HepG2 (cell line): ENCODE results near the gene HBG1. TPM values are rescaled to one million over a fixed set of nuclear protein-coding genes. Genes with fewer than 3 reads are reported as not detected.

Experiments used
- ATAC-seq: fragments of 200-7000 bp; cut with Tn5 transposase; 3 replicates; pipeline ENCODE4 v1.9.1; 2020; ENCODE audit warnings: mild to moderate bottlenecking, moderate library complexity
- BruUV-seq: library from RNA; stranded (reverse); fragments of 400-500 nt; replicated peaks from 2 replicates; lab custom pipeline; 2021; lab: Mats Ljungman, UMichigan
- CTCF ChIA-PET: fragments of 300-600 bp; formaldehyde crosslinking; extraction: SDS; loops from one replicate; lab custom pipeline; 2021; ENCODE audit warnings: low total read pairs, inconsistent platforms, low intra/inter-chr PET ratio; lab: Yijun Ruan, JAX
- POLR2A ChIA-PET: fragments of 350-600 bp; sonication (Branson Sonifier 250); formaldehyde crosslinking; loops from one replicate; lab custom pipeline; 2020; ENCODE audit warnings: antibody characterized with exemption, inconsistent platforms; lab: Yijun Ruan, JAX
- DNase-seq: peaks from one replicate; pipeline ENCODE4 v3.0.0-alpha.2; 2015; ENCODE audit warnings: low spot score
- FAIRE-seq: peaks from 3 replicates; lab custom pipeline; 2011; peaks lifted over from hg19 to GRCh38; lab: Jason Lieb, UNC
- H2AFZ ChIP-seq: one replicate; pipeline ENCODE4 v1.6.1; 2011; ENCODE audit warnings: low read length, inconsistent platforms
- H3K27ac ChIP-seq: fragments of 300-600 bp; 3 replicates; pipeline ENCODE4 v1.8.0; 2011; ENCODE audit warnings: mixed run types, mild to moderate bottlenecking, mixed read lengths, low read length, inconsistent platforms; ENCODE audit not compliant: insufficient read depth; ENCODE audit errors: extremely low read length
- H3K27me3 ChIP-seq, 2 experiments: fragments of 200-600 bp in 1 of 2; 2 replicates in 1 of 2; 3 replicates in 1 of 2; pipeline versions ENCODE4 v1.6.0 to v1.8.0; 2011; ENCODE audit warnings: low read length in 2 of 2, mild to moderate bottlenecking in 2 of 2, moderate library complexity in 2 of 2, inconsistent platforms in 1 of 2; ENCODE audit not compliant: insufficient read depth in 2 of 2, control insufficient read depth in 1 of 2
- H3K36me3 ChIP-seq, 2 experiments: fragments of 200-600 bp in 1 of 2; replicated peaks in 1 of 2; 2 replicates in 1 of 2; 3 replicates in 1 of 2; pipeline versions ENCODE4 v1.5.1 to v1.8.0; 2011; ENCODE audit warnings: low read length in 2 of 2, inconsistent platforms in 1 of 2; ENCODE audit not compliant: insufficient read depth in 2 of 2, control insufficient read depth in 1 of 2
- H3K4me1 ChIP-seq: 2 replicates; pipeline ENCODE4 v1.5.1; 2012; ENCODE audit warnings: low read length, inconsistent platforms; ENCODE audit not compliant: insufficient read depth
- H3K4me2 ChIP-seq: 2 replicates; pipeline ENCODE4 v1.6.0; 2011; ENCODE audit warnings: low read depth, low read length, inconsistent platforms
- H3K4me3 ChIP-seq, 3 experiments: fragments of 200-600 bp in 1 of 3; sonication (generic), shearing (Covaris generic) in 1 of 3; replicated peaks in 1 of 3; 2 replicates each; pipeline ENCODE4 v1.5.1; 2011 to 2016; ENCODE audit warnings: low read length in 3 of 3, inconsistent platforms in 2 of 3, low read depth in 2 of 3, mild to moderate bottlenecking in 2 of 3, control low read depth in 1 of 3, mixed read lengths in 1 of 3; ENCODE audit not compliant: insufficient read depth in 1 of 3
- H3K79me2 ChIP-seq: one replicate; pipeline ENCODE4 v1.6.1; 2011; ENCODE audit warnings: low read length, inconsistent platforms; ENCODE audit not compliant: insufficient read depth
- H3K9ac ChIP-seq: 2 replicates; pipeline ENCODE4 v1.6.0; 2011; ENCODE audit warnings: mild to moderate bottlenecking, low read depth, low read length, inconsistent platforms; ENCODE audit not compliant: insufficient read depth
- H3K9me3 ChIP-seq: 2 replicates; pipeline ENCODE4 v1.5.1; 2012; ENCODE audit warnings: mild to moderate bottlenecking, low read length
- H4K20me1 ChIP-seq: 2 replicates; pipeline ENCODE4 v1.6.0; 2011; ENCODE audit warnings: inconsistent platforms, mild to moderate bottlenecking, low read length, moderate library complexity; ENCODE audit not compliant: insufficient read depth
- GTF2F1 ChIP-seq: fragments of 150-350 bp; IDR thresholded peaks from 2 replicates; pipeline ENCODE4 v1.6.1; 2014; ENCODE audit warnings: low read length
- HNRNPLL ChIP-seq: fragments of 200-400 bp; formaldehyde crosslinking; IDR thresholded peaks from 2 replicates; pipeline ENCODE4 v1.6.1; 2017; ENCODE audit warnings: mild to moderate bottlenecking, low read depth, low read length; ENCODE audit not compliant: poor library complexity, severe bottlenecking
- ISL2 ChIP-seq: sonication (generic); formaldehyde crosslinking; IDR thresholded peaks from 2 replicates; pipeline ENCODE4 v1.5.0; 2020; ENCODE audit warnings: missing genetic modification reagents
- MTA3 ChIP-seq: sonication (generic); formaldehyde crosslinking; IDR thresholded peaks from 2 replicates; pipeline ENCODE4 v1.4.0; 2020; ENCODE audit warnings: missing genetic modification reagents
- NBN ChIP-seq: fragments of 450-650 bp; conservative IDR thresholded peaks from 2 replicates; pipeline ENCODE4 v1.6.1; 2017
- RXRB ChIP-seq: IDR thresholded peaks from 2 replicates; pipeline ENCODE4 v1.6.1; 2016; ENCODE audit warnings: borderline replicate concordance, missing genetic modification reagents, missing compliant biosample characterization
- TCF12 ChIP-seq, 2 experiments: fragments of 450-650 bp in 1 of 2; sonication (generic) in 1 of 2; formaldehyde crosslinking in 1 of 2; IDR thresholded peaks; 2 replicates each; pipeline versions ENCODE4 v1.6.1 to v1.8.0; 2017 to 2022; ENCODE audit warnings: antibody characterized with exemption in 1 of 2, mild to moderate bottlenecking in 1 of 2, missing genetic modification reagents in 1 of 2, moderate library complexity in 1 of 2
- XBP1 ChIP-seq: sonication (generic); formaldehyde crosslinking; IDR thresholded peaks from 2 replicates; pipeline ENCODE4 v1.5.0; 2020; ENCODE audit warnings: missing genetic modification reagents
- ZNF292 ChIP-seq: sonication (generic); formaldehyde crosslinking; IDR thresholded peaks from 2 replicates; pipeline ENCODE4 v1.8.1; 2022; ENCODE audit warnings: mild to moderate bottlenecking, low read depth, missing genetic modification reagents, borderline replicate concordance
- ZNF354B ChIP-seq: sonication (generic); formaldehyde crosslinking; IDR thresholded peaks from 2 replicates; pipeline ENCODE4 v1.8.0; 2022; ENCODE audit warnings: mild to moderate bottlenecking, missing genetic modification reagents
- ZNF883 ChIP-seq: sonication (generic); formaldehyde crosslinking; IDR thresholded peaks from 2 replicates; pipeline ENCODE4 v1.5.1; 2020; ENCODE audit warnings: mild to moderate bottlenecking, missing genetic modification reagents; ENCODE audit errors: not compliant biosample characterization
- WGBS: methylation state at CpG from one replicate; pipeline ENCODE4 v1.1.6; 2017; ENCODE audit warnings: low lambda C conversion rate; 5-methylcytosine and 5-hydroxymethylcytosine counted together
- in situ Hi-C: cut with HindIII; loops from 2 replicates; pipeline ENCODE4 v1.10.0; 2017; ENCODE audit warnings: low pct_unique_long_range_greater_than_20kb; ENCODE audit not compliant: extremely low pct_ligation_motif_present
- intact Hi-C: fragments of 100-400 bp; cut with micrococcal nuclease; formaldehyde crosslinking; loops from one replicate; pipeline ENCODE4 v1.10.0; 2022; ENCODE audit not compliant: unreplicated experiment
- polyA plus RNA-seq, 8 experiments: library from polyadenylated mRNA; depleted of rRNA in 3 of 8; stranded (reverse) in 7 of 8; unstranded in 1 of 8; fragments of >200 nt; fragmentation: Illumina TruSeq in 4 of 8; extraction: Trizol in 4 of 8; gene quantifications; 2 replicates each; pipeline versions ENCODE4 v1.2.1 to v1.2.3, GENCODE V29; 2011 to 2016; ENCODE audit warnings: low read depth in 4 of 8, missing spikeins in 1 of 8, mixed read lengths in 1 of 8; ENCODE audit not compliant: insufficient read depth in 1 of 8
- total RNA-seq, 5 experiments: library from RNA; depleted of rRNA; stranded (reverse); fragments of >200 nt; fragmentation: Illumina TruSeq; extraction: Trizol; gene quantifications; 2 replicates each; pipeline ENCODE4 v1.2.3, GENCODE V29; 2016; ENCODE audit warnings: low read depth in 1 of 5
- TF ChIP-seq, protein P1 (sequence below): sonication (generic); formaldehyde crosslinking; IDR thresholded peaks from 2 replicates; pipeline ENCODE4 v1.5.0; 2020; ENCODE audit warnings: missing genetic modification reagents

The HBG1 gene
- total and polyA plus RNA-seq, 2 of the 13 experiments (the other 11 are each of a cell fraction or from before 2014, with no cell fraction given): not detected

DNA sequence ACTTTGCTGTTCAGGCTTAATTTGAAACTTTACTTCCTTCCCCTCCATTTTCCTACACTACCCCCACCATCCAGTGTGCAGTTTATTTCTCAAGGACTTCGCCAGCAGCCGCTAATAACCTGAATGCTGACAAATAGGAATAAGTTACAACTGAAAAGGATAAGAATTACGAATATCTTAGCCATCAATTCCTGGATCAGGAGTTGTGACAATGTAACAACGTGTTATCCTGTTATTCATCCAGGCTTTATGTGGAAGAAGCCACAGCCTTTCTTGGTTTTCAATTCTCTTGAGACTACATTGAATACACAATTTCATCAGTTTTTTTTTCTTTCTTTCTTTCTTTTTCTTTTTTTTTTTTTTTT lies 5.9 kb downstream of the HBG1 start:
- ATAC-seq (no peak), FAIRE-seq (no peak), DNase-seq (no peak)
- H3K27ac ChIP-seq: no peak overlapping the region
- ChIA-PET POLR2A (no interaction called here), CTCF (no interaction called here)
- no peaks in the 10 kb centered on the region for H3K79me2 ChIP-seq
- no peaks in the 10 kb centered on the region for H3K4me1 ChIP-seq
- intact Hi-C loops: no loop called here
- no peak overlapping the region for H2AFZ ChIP-seq
- no peaks in the 10 kb centered on the region for H3K36me3 ChIP-seq
- H3K27me3 ChIP-seq: peaks cover 0 to 5% of the 10 kb centered on the region in 2 experiments; a peak in 1 of 5 replicates
- no peak overlapping the region for H3K9ac ChIP-seq
- no peak overlapping the region for H3K4me3 ChIP-seq
- 5% methylated on average over 4 of the region's 4 CpGs for WGBS
- TF ChIP-seq ISL2 (CRISPR knock-in tag) (no peak), ZNF354B (no peak), HNRNPLL (no peak), MTA3 (CRISPR knock-in tag) (no peak), XBP1 (CRISPR knock-in tag) (no peak), NBN (no peak), RXRB (CRISPR knock-in tag) (no peak), ZNF292 (no peak), GTF2F1 (no peak), ZNF883 (CRISPR knock-in tag) (no peak), TCF12 (IDR thresholded peaks at IDR 0.05) (no peak), TCF12 (CRISPR knock-in tag; IDR thresholded peaks at IDR 0.05) (no peak)
- TF ChIP-seq, protein P1, sequence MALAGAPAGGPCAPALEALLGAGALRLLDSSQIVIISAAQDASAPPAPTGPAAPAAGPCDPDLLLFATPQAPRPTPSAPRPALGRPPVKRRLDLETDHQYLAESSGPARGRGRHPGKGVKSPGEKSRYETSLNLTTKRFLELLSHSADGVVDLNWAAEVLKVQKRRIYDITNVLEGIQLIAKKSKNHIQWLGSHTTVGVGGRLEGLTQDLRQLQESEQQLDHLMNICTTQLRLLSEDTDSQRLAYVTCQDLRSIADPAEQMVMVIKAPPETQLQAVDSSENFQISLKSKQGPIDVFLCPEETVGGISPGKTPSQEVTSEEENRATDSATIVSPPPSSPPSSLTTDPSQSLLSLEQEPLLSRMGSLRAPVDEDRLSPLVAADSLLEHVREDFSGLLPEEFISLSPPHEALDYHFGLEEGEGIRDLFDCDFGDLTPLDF (CRISPR knock-in tag): no peak
- H3K9me3 ChIP-seq: no peaks in the 10 kb centered on the region
- no peak overlapping the region for H3K4me2 ChIP-seq
- no peaks in the 10 kb centered on the region for H4K20me1 ChIP-seq
- in situ Hi-C loops: no loop called here
- no TSS peak for BruUV-seq
